Activated T-cell treated with anti-CD3 and anti-CD28 coated beads for 24 hours (primary cell): ENCODE measurements around the gene CTTNBP2.

Source experiments
- DNase-seq: peaks from one replicate; pipeline ENCODE4 v3.0.0-alpha.2; 2020; ENCODE audit warnings: low read depth

CTTNBP2 gene

GRCh38 chr7:117873310-117874190 lies at the start of gene CTTNBP2:
Gene CTTNBP2, minus strand, starts transcription at chr7:117873441. Its CDS starts 26 bp downstream, at chr7:117873415.
- no peak for DNase-seq

- DNase-seq, result no peak
These were observed 43.1 kb upstream of the CTTNBP2 start for GRCh38 chr7:117916309-117916708.

- no peak for DNase-seq
These were observed 39.2 kb upstream of the CTTNBP2 start for GRCh38 chr7:117912421-117912820.

DNA sequence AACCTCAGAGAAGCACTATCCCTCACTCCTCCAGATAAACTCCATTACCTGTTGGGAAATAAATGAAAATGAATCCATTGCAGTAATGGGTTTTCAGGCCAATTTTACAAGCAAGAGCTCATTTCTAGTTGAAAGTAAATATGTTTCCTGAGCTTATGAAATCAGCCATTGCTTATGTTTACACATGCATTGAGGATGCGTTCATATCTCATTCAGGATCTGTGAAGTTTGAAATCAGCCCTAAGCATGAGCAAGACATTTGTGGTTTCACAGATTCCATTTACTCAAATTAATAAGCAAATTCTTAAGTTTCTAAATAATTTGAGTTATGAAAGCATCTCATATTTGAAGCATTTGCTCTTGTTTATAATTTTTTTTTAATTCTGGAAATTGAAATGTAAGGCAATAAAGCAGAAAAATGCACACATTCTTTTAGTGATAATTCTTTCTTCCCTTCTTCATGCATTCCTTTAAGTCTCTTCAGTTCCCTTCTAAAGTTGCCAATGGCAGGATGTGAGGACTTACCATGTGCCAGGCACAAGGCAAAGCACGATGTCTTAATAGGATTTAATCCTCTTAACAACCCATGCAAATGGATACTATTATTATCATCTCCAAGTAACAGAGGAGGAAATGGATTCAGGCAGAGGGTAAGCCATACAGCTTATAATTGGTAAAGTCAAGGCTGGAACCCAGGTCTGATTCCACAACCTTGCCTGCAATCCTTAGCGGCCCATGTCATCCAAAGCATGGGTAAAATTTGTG lies 35.0 kb upstream of the CTTNBP2 start:
- no peak for DNase-seq

DNA sequence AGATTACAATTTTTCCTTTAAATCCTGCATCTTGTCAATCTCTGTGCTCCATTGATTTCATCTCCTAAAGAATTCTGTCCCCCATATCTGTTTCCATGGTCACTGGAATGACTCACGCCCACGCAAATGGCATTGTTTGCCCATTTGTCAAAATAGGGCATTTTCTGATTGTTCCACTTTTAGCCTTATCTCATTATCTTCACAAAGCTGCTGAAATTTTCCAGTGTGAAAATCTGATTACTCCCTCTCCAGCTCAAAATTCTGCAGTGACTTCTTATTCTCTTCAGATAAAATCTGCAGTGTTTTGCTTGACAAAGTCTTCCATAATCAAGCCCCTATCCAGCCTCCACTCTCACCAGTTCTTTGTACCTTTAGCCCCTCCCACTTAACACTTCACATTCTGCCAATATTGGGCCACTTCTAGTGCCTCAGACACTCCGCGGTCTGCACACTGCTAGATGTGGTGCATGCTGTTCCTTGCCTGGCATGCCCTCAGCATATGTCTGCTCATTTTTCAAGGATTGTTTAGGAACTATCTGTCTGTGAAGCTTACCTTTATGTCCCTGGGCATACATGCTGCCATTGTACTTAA lies 33.9 kb upstream of the CTTNBP2 start:
- DNase-seq, result no peak

DNA sequence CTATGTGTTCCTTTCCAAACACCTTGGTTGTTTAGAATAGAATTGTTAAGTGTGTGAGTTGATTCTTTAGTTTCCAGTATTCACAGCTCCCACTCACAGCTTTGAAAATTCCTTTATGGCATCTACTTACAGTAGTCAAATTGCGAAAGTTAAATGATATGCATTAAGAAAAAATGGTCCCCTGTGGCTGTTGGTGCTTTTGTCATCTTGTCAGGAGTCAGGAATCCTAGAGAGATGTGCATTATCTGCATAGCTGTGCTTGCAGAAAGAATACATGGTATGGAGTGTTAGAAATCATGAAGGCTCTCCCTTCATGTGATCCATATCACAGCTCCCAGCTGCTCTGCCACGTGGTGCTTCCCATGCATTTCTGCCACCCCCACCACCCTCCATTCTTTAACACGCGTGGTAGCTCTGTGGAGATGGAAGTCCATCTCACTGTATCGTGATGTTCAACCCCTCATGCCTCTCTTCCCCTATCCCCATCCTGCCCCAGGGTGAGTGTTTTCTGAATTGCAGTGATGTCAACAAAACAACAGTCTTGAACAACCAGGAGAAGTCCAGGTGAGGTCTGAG lies 29.2 kb upstream of the CTTNBP2 start:
- DNase-seq, result no peak

- no peak for DNase-seq
These were observed 28.0 kb upstream of the CTTNBP2 start for GRCh38 chr7:117901089-117901797.

DNA sequence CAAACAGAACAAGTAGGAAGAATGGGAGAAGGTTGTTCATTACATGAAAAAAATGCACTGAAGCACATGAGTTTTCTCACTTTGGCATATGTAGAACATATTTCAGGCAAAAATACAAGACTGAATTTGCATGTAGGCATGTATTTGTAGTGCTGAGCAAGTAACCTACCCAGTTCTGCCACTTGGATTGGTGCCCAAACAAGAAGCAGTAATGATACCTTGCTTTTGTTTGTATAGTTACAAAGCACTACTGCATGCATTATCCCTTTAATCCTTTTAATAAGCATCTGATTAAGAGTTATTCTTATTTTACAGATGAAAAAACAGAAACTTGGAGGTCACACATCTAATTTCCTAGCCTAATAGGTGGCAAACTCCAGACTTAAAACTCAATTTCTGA lies 23.1 kb upstream of the CTTNBP2 start:
- DNase-seq, result no peak

DNA sequence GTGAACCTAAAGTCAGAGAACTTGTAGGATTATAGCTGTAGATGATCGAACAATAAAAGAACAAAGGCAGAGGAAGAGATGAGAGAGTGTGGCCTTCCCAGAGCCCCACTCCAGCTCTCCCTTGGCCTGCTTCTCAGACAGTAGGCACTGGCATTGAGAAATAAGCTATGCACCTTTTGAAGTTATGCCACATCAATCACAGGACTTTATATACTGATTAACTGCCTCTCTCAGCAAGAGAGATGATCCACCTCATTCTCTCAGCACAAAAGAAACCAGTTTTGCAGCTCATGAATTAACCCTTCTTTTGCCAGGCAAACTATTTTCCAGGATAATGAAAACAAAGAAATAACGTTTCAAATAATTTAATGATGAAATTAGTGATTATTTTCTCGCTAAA lies 22.0 kb upstream of the CTTNBP2 start:
- DNase-seq, result no peak

GRCh38 chr7:117894037-117894436 lies 20.8 kb upstream of the CTTNBP2 start:
- no peak for DNase-seq

- DNase-seq, result no peak
These were observed 19.6 kb upstream of the CTTNBP2 start for GRCh38 chr7:117892821-117893220.

- no peak for DNase-seq
These were observed 16.4 kb upstream of the CTTNBP2 start for GRCh38 chr7:117889611-117890010.

DNA sequence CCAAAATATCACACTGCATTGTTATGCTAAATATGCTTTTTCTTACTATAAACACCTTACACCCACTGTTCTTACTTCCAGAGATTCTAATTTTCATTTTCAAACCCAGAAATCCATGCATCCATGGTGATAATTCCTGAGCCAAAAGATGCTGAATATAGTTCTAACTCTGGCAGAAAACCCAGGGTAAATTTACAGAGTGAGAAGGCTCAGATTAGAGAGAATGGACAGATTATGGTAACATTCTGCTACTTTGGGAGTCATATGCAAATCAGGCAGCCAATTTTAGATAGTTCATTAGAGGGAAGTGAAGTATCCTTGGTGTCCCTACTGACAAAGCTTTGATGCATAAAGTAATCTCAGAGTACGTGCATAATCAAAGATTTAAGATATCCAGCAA lies 15.4 kb upstream of the CTTNBP2 start:
- no peak for DNase-seq

DNA sequence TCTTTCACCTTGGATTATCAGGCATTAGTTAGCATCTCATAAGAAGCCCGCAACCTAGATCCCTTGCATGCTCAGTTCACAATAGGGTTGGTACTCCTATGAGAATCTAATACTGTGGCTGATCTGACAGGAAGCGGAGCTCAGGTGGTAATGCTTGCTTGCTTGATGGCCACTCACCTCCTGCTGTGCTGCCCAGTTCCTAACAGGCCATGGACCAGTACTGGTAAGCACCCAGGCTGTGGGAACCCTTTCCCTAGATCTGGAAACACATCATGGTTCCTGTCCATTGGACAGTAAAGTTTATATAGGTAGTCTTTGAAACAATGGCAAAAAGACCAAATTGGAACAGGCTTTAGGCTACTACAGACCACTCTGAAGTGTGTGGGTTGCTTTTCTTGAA lies 9.4 kb upstream of the CTTNBP2 start:
- DNase-seq, result no peak

DNA sequence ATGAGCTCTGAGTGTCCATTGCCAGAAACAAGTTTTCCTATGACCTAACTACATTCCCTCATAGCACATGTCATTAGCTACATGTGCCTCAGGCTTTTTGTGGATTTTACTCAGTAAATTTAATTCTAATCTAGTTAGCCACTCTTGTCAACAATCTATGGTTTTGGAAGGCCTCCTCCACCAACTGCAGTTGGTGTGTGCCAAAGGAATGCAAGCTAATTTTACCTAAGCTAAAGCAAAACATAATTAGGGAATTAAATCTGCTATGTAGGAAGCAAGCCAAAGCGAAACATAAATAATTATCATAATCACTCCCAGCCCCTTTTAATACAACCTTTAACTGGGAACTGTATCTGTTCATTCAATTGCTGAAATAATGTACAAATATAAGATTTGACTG lies 3.5 kb upstream of the CTTNBP2 start:
- DNase-seq, result no peak

DNA sequence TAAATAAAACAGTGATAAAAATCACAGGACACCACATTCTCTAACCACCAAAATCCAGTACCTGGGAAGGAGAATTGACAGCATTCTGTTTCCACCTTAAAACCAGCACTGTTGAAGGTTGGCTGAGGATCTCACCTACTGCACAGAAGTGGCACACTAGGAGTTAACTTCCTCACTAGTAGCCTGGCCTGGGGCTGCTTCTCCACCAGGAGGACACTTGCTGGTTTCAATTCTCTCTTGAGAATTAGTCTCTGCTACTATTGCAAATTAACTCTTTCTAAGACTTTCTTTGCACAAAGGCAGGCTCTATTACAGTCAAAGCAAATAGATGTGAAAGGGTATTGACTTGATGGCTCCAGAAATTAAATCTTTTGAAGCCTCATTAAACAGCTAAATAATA lies 2.3 kb upstream of the CTTNBP2 start:
- DNase-seq, result no peak

DNA sequence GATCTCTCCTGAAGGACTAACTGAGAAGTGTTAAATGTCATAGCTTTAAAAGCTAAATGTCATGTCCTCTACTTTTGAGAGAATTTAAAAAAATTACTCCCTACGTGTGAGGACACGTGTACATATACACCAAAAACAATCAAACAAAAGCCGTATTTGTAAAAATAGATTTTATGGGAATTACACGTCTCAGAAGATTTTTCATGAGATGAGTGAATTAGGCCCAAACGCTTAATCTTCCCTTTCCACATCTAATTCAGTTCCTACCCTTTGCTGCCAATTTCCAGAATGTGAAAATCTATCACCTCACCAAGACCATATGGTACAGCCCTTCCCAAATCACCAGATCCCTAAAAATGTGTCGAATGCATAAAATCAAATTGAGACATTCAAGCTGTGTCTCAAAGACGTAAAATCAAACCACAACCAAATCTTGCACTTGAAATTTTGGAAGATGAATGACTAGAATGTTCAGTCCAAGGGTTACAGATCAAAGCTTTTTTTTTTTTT lies 1.0 kb upstream of the CTTNBP2 start:
- no peak for DNase-seq

GRCh38 chr7:117872561-117873309 lies 506 bp downstream of the CTTNBP2 start:
- no peak for DNase-seq

DNA sequence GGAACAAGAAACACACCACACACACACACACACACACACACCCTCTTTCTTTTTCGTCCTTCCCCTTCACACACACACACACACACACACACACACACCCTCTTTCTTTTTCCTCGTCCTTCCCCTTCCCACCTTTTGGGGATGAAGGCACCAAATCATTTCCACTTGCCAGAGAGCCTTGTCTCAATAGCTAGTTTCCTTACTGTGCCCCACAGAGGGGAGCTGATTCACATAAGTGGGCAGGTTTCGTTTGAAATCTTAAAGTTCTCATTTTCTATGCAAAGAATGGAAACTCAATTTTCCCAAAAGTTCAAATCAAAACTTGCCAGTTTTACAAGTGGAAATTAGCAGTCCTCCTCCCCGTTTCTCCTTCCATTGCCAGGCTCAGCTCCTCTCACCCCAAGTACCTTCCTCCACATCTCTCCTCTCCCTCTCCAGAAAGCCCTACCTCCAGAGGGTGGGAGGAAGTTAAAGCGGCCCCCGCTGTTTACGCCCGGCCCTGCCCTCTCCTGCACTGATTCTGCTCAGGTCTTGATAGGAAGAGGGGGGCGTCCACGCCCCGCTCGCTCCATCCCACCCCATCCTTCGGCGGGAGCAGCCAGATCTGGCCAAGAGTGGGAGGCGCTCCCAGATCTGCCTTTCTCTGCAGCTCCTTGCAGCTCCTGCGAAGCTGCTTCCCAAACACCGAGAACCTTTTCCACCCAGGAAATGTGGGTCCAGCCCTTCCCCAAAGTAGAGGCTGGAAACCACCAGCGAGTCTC lies 1.3 kb downstream of the CTTNBP2 start:
- DNase-seq, result no peak

DNA sequence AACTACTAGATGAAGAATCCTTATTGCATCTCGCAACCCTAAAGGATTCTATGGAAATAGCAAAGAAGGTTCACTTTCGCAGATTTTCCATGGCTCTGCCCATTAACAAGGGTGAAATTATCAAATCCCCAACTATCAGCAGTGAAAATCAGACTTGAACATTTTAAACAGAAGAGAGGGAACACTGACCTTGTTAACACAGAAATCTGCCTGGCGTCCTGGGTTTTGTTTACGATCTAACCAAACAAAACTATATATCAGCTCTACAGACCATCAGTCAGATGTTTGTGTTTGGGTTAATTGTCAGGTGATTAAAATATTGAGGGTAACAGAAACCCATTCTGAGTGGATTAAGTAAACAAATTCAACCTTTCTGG lies 1.9 kb downstream of the CTTNBP2 start:
- no peak for DNase-seq
